PC-3 (cell line): ENCODE measurements around the gene LIPC. TPM values are rescaled to one million over a fixed set of nuclear protein-coding genes. Genes with fewer than 3 reads are reported as not detected.

Source experiments
- ATAC-seq: fragments of 200-7000 bp; cut with Tn5 transposase; 2 replicates; pipeline ENCODE4 v1.9.1; 2020; ENCODE audit warnings: mild to moderate bottlenecking, moderate library complexity
- BruUV-seq: library from RNA; stranded (reverse); fragments of 400-500 nt; replicated peaks from 2 replicates; lab custom pipeline; 2021; lab: Mats Ljungman, UMichigan
- CTCF ChIA-PET: fragments of 300-600 bp; sonication (Branson Sonifier 250); formaldehyde crosslinking; loops from one replicate; lab custom pipeline; 2022; ENCODE audit warnings: antibody characterized with exemption; lab: Charles Lee
- POLR2A ChIA-PET: fragments of 300-600 bp; sonication (Branson Sonifier 250); formaldehyde crosslinking; loops from one replicate; lab custom pipeline; 2022; ENCODE audit warnings: antibody characterized with exemption; ENCODE audit not compliant: unreplicated experiment; lab: Charles Lee
- DNase-seq: peaks from one replicate; pipeline ENCODE4 v3.0.0-alpha.2; 2015
- H2AFZ ChIP-seq: fragments of 300-600 bp; sonication (generic); 2 replicates; pipeline ENCODE4 v1.6.0; 2016; ENCODE audit warnings: antibody characterized with exemption, low read length
- H3F3A ChIP-seq: fragments of 300-600 bp; sonication (generic); one replicate; pipeline ENCODE4 v1.6.0; 2017; ENCODE audit warnings: antibody characterized with exemption, low read length, control low read depth, mild to moderate bottlenecking; ENCODE audit not compliant: unreplicated experiment
- H3K27ac ChIP-seq: fragments of 300-600 bp; sonication (generic); 2 replicates; pipeline ENCODE4 v1.5.1; 2016; ENCODE audit warnings: mild to moderate bottlenecking, low read length
- H3K27me3 ChIP-seq: fragments of 300-600 bp; sonication (generic); 2 replicates; pipeline ENCODE4 v1.6.1; 2016; ENCODE audit warnings: low read length, mixed read lengths
- H3K36me3 ChIP-seq: fragments of 300-600 bp; sonication (generic); 2 replicates; pipeline ENCODE4 v1.6.1; 2016; ENCODE audit warnings: low read depth, mixed run types, low read length, mixed read lengths
- H3K4me1 ChIP-seq: fragments of 300-600 bp; sonication (generic); 2 replicates; pipeline ENCODE4 v1.5.1; 2016; ENCODE audit warnings: low read length; ENCODE audit not compliant: insufficient read depth
- H3K4me2 ChIP-seq: fragments of 300-600 bp; sonication (generic); 2 replicates; pipeline ENCODE4 v1.6.0; 2016; ENCODE audit warnings: low read length
- H3K4me3 ChIP-seq: fragments of 300-600 bp; sonication (generic); 2 replicates; pipeline ENCODE4 v1.5.1; 2016; ENCODE audit warnings: mild to moderate bottlenecking, low read length, mixed read lengths
- H3K79me2 ChIP-seq: fragments of 300-600 bp; sonication (generic); 2 replicates; pipeline ENCODE4 v1.6.1; 2017; ENCODE audit warnings: low read length, mixed read lengths
- H3K9ac ChIP-seq: fragments of 300-600 bp; sonication (generic); 2 replicates; pipeline ENCODE4 v1.6.0; 2016; ENCODE audit warnings: mild to moderate bottlenecking, low read length
- H3K9me2 ChIP-seq: fragments of 300-600 bp; sonication (generic); replicated peaks from 2 replicates; pipeline ENCODE4 v1.6.1; 2016; ENCODE audit warnings: mixed run types, low read length, mixed read lengths
- H3K9me3 ChIP-seq: fragments of 300-600 bp; sonication (generic); 2 replicates; pipeline ENCODE4 v1.6.1; 2016; ENCODE audit warnings: low read length, mixed read lengths
- H4K20me1 ChIP-seq: fragments of 300-600 bp; sonication (generic); 2 replicates; pipeline ENCODE4 v1.6.1; 2016; ENCODE audit warnings: low read length, mixed read lengths
- EZH2 ChIP-seq: fragments of 300-600 bp; sonication (generic); IDR thresholded peaks from one replicate; pipeline ENCODE4 v1.6.1; 2017; ENCODE audit warnings: antibody characterized with exemption, mild to moderate bottlenecking, low read length; ENCODE audit not compliant: unreplicated experiment
- EZH2phosphoT487 ChIP-seq: fragments of 300-600 bp; sonication (generic); IDR thresholded peaks from 2 replicates; pipeline ENCODE4 v1.6.1; 2018; ENCODE audit warnings: mild to moderate bottlenecking, antibody characterized with exemption, low read length, borderline replicate concordance
- intact Hi-C: fragments of 100-400 bp; cut with micrococcal nuclease; formaldehyde crosslinking; loops from 2 replicates; pipeline ENCODE4 v1.9.0; 2023
- total RNA-seq: library from RNA; depleted of rRNA; stranded (reverse); fragments of >200 nt; gene quantifications from 2 replicates; pipeline ENCODE4 v1.2.3, GENCODE V29; 2014
- TF ChIP-seq, protein P1 (sequence below): fragments of 300-600 bp; sonication (generic); conservative IDR thresholded peaks from 2 replicates; pipeline ENCODE4 v1.5.1; 2017; ENCODE audit warnings: antibody characterized with exemption, low read depth, mild to moderate bottlenecking, low read length

The LIPC gene
- total RNA-seq, 1 experiment from 2014 or later: not detected

DNA sequence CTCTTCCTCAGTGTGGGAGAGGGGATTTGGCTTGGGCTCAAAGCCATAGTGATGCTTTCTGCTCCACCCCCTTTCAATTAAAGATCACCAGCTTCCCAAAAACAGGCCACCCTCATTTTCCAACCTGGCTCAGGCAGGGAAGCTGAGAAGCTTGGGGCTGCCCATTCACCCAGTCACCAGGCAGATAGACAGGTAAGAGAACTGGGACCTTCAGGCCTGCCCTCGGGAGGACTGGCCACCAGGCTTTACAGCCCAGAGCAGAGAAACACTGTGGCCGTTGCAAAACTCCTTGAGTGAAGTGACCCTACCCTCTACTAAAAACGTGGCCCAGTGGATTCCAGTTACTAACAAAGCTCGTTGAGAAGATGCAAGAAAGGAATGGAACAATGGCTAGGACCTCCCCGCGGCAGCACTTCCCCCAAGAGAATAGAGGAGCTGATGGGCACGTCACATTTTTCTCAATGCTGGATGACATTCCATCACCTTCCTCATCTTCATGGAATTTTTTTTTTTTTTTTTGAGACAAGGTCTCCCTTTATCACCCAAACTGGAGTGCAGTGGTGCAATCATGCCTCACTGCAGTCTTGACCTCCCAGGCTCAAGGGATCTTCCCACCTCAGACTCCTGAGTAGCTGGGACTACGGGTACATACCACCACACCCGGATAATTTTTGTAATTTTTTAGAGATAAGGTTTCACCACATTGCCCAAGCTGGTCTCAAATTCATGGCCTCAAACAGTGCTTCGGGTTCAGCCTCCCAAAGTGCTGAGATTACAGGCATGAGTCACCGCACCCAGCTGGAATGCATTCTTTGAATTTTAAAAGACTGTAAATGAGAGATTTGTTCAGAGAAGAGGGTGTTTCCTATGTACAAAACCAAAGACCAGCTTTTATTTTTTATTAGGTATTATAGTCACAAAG, 37.9 kb downstream of the LIPC start:
- TF ChIP-seq EZH2phosphoT487 (no peak), EZH2 (no peak)
- TF ChIP-seq, protein P1, sequence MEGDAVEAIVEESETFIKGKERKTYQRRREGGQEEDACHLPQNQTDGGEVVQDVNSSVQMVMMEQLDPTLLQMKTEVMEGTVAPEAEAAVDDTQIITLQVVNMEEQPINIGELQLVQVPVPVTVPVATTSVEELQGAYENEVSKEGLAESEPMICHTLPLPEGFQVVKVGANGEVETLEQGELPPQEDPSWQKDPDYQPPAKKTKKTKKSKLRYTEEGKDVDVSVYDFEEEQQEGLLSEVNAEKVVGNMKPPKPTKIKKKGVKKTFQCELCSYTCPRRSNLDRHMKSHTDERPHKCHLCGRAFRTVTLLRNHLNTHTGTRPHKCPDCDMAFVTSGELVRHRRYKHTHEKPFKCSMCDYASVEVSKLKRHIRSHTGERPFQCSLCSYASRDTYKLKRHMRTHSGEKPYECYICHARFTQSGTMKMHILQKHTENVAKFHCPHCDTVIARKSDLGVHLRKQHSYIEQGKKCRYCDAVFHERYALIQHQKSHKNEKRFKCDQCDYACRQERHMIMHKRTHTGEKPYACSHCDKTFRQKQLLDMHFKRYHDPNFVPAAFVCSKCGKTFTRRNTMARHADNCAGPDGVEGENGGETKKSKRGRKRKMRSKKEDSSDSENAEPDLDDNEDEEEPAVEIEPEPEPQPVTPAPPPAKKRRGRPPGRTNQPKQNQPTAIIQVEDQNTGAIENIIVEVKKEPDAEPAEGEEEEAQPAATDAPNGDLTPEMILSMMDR: no peak
- H3K27me3 ChIP-seq: no peaks in the 10 kb centered on the region
- H4K20me1 ChIP-seq: no peaks in the 10 kb centered on the region
- no peaks in the 10 kb centered on the region for H3K9me2 ChIP-seq
- no TSS peak for BruUV-seq
- ChIA-PET POLR2A (interaction anchor here (0.6 kb wide), 1 partner anchor 97 kb away, joined by 6 read pairs; no protein-coding TSS in a partner anchor), CTCF (interaction anchor here (0.6 kb wide), 1 partner anchor 138 kb away, joined by 3 read pairs; no protein-coding TSS in a partner anchor)
- ATAC-seq (peak; percentile 87), DNase-seq (peak; percentile 91)
- H3K4me1 ChIP-seq: peaks cover 42% of the 10 kb centered on the region
- no peaks in the 10 kb centered on the region for H3K79me2 ChIP-seq
- H2AFZ ChIP-seq: no peak overlapping the region; the same call in 1 of the 2 replicates
- no peak overlapping the region for H3K4me3 ChIP-seq
- no peaks in the 10 kb centered on the region for H3K9me3 ChIP-seq
- no peaks in the 10 kb centered on the region for H3F3A ChIP-seq
- H3K9ac ChIP-seq: peak overlapping the region; percentile 55
- peak overlapping the region; percentile 92 for H3K27ac ChIP-seq
- intact Hi-C loops: no loop called here
- 0 out of 2 replicates have a peak overlapping the region, but pooled peaks have one; percentile 16 for H3K4me2 ChIP-seq
- H3K36me3 ChIP-seq: no peaks in the 10 kb centered on the region

DNA sequence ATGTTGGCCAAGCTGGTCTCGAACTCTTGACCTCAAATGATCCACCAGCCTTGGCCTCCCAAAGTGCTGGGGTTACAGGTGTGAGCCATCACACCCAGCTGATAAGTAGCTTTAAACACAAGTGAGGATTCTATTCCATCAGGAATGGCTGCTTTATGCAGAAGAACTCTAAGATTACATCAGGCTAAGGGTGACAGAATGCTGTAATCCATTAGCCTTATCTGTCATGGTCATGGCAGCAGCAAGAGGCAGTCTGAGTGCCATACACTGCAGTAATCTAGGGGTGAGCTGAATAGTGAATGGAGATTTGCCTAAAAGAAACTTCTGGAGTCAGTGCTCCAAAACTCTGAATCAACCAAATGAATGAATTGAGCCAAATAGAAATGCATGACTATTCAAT, 39.6 kb downstream of the LIPC start:
- TF ChIP-seq EZH2phosphoT487 (no peak), EZH2 (no peak)
- TF ChIP-seq, protein P1: no peak
- intact Hi-C loops: no loop called here
- no peak overlapping the region for H3K4me2 ChIP-seq
- H3K36me3 ChIP-seq: no peaks in the 10 kb centered on the region
- CTCF ChIA-PET: no interaction called here
- H3K27ac ChIP-seq: no peak overlapping the region
- no peaks in the 10 kb centered on the region for H3F3A ChIP-seq
- H4K20me1 ChIP-seq: no peaks in the 10 kb centered on the region
- ATAC-seq (no peak), DNase-seq (no peak)
- BruUV-seq: no TSS peak
- H2AFZ ChIP-seq: no peak overlapping the region
- no peaks in the 10 kb centered on the region for H3K79me2 ChIP-seq
- no peaks in the 10 kb centered on the region for H3K9me3 ChIP-seq
- peaks cover 42% of the 10 kb centered on the region for H3K4me1 ChIP-seq
- H3K4me3 ChIP-seq: no peak overlapping the region
- no peaks in the 10 kb centered on the region for H3K27me3 ChIP-seq
- no peaks in the 10 kb centered on the region for H3K9me2 ChIP-seq
- no peak overlapping the region for H3K9ac ChIP-seq
- POLR2A ChIA-PET: no interaction called here

DNA sequence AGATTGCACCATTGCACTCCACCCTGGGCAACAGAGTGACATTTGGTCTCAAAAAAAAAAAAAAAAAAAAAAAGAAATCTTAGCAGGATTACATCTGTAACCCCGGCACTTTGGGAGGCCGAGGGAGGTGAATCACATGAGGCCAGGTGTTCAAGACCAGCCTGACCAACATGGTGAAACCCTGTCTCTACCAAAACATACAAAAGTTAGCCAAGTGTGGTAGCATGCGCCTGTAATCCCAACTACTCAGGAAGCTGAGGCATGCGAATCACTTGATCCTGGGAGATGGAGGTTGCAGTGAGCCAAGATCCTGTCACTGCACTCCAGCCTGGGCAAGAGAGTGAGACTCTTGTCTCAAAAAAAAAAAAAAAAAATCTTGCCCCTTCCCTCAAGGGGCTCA, 40.4 kb downstream of the LIPC start:
- Histone ChIP-seq H3K27ac (no peak overlapping the region), H3K9ac (no peak overlapping the region), H2AFZ (no peak overlapping the region), H3K36me3 (no peaks in the 10 kb centered on the region), H4K20me1 (no peaks in the 10 kb centered on the region), H3K9me3 (no peaks in the 10 kb centered on the region), H3K4me1 (peaks cover 42% of the 10 kb centered on the region), H3K4me2 (no peak overlapping the region), H3K9me2 (no peaks in the 10 kb centered on the region), H3K27me3 (no peaks in the 10 kb centered on the region), H3K79me2 (no peaks in the 10 kb centered on the region), H3K4me3 (no peak overlapping the region), H3F3A (no peaks in the 10 kb centered on the region)
- BruUV-seq: no TSS peak
- no peak for ATAC-seq
- ChIA-PET CTCF (no interaction called here), POLR2A (no interaction called here)
- intact Hi-C loops: no loop called here
- no peak for DNase-seq
- TF ChIP-seq EZH2phosphoT487 (no peak), EZH2 (no peak)
- TF ChIP-seq, protein P1: no peak
